NOMO-1 treated with DMSO at 0.1 percent for 48 hours (cell line): ENCODE data around the gene RPL7A.
"Not testable (repeated sequence)": the region's sequence is repeated elsewhere in the genome, so short reads cannot be mapped to it uniquely, and the experiment has no call there.

ENCODE experiments used
- DNase-seq: peaks from one replicate; lab custom pipeline; 2025; ENCODE audit not compliant: unreplicated experiment; lab: John Stamatoyannopoulos, UW

Gene RPL7A

DNA sequence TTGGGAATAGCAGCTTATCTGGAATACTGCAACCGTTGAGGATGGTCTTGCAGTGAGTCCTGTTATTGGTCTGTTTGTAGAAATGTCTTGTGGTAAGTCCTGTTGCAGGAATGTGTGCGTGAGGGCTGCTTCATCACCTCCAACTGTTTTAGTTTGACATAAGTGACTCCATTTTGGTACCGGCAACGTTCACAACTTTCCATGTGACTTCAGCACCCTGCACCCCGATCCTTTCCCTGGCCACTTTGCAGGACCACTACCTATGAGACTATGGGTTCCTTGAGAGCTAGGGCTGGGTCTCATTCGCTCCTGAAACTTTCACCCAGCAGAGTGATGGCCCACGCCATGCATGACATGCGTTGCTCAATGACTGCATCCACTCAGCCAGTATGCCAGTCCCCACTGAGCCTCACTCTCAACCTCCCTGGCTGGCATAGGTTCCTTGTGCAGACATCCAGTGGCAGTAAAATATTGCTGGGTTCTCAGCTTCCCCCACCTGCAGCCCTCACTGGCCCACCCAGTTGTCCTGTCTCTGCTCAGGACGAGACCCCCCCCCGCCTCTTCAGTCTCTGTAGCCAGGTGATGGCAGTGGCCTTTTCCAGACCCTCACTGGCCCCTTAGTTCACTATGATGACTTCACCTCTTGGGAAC is 20.1 kb upstream of the RPL7A start:
- no peak for DNase-seq

DNA sequence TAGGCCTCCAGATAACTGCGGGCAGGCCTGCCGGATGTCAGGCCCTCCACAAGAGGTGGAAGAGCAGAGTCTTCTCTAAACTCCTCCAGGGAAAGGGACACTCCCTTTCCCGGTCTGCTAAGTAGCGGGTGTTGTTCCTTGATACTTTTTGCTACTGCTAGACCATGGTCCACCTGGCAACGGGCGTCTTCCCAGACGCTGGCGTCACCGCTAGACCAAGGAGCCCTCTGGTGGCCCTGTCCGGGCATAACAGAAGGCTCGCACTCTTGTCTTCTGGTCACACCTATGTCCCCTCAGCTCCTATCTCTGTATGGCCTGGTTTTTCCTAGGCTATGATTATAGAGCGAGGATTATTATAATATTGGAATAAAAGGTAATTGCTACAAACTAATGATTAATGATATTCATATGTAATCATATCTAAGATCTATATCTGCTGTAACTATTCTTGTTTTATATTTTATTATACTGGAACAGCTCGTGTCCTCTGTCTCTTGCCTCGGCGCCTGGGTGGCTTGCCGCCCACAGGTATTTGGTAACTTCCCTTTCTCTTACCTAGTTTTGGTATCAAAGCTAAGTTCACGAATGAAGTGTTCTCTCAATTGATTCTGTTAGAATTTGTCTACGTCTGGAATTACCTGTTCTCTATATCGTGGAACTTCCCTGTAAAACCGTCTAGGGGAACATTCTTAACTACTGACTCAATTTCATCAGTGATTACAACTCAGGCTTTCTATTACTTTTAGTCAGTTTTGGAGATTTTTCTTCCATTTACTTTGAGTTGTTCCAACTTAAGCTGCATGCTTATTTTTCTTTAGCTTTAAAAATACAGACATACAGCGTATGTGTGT is 18.5 kb upstream of the RPL7A start:
- DNase-seq: not testable (repeated sequence)

DNA sequence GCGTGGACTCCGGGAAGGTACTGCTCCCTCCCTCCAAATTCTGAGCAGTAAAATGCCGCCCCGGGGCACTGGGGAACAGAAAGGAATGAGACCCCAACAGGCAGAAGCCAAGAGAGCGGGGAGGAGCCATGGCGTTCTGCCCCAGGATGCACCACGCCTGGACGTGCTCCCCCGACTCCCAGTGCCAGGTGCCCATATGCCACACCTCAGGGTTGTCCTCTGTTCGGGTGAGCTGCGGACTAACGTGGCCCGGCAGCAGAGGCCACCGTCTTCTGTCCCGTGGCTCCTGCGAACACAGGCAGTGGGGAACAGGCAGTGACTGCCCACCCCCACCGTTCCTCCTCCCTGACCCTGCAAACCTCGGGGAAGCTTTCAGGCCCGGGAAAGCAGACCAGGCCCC is 16.8 kb upstream of the RPL7A start:
- DNase-seq: no peak

DNA sequence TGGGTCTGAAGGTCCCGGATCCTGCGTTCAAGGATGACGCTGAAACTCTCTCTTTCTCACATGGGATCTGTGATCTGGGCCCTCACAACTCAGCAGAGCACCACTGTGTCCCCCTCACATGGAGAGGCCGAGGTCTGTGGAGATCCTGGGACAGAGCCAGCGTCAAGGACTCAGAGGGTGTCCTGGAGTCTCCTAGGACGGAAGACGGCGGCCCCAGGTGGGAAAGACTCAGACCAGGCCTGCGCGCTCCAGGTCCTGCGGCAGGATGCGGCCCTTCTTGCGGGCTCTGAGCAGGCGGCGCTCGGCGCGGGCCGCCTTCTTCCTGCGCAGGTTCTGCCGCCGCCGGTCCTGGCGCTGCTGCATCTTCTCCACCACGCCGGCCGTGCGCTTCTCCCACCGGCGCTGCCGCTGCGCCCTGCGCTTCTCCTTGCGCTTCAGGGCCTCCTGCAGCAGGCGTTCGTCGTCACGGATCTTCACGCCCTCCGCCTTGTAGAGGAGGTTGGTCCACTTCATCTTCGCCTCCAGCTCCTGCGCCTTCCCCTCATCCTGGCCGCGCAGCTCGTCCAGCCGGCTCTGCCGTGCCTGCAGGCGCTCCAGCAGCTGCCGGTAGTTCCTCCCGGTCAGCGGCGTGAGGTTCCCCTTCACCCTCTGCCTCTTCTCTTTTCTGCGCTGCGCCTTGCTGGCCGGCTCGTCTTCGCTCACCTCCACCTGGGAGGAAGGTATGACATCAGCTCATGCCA is 16.2 kb upstream of the RPL7A start:
- no peak for DNase-seq

DNA sequence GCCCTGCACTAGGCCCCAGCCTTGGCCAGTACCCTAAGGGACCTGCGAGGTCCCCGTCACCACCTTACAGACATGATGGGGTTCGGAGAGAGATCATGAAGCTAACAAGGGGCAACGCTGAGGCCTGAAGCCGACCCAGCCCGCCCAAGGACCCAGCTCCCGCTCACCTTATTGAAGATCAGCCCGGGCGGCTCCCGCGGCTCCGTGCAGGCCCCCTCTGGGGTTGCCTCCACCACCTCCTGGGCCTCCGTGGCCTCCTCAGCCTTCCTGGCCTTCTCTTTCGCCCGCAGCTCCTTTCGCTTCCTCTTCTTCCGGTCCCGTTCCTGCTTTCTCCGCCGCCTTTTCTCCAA is 15.7 kb upstream of the RPL7A start:
- DNase-seq: no peak

DNA sequence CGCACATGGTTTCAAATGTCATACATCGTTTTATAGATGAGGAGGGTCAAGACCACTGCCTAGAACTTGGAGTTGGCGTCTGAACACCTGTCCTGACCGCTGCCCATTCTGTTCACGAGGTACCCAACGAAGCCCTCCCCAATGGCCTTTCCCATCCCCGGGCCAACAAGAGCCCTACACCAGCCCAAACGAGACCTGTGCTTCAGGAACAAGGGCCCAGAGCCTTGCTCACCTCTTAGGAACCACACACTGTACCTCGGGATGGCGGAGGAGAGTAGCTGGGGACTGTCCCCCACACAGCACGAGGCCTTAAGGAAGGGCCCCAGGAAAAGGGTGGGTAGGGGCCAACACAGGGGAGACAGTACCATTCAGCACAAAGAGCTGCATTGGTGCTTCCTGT is 15.0 kb upstream of the RPL7A start:
- DNase-seq: no peak

DNA sequence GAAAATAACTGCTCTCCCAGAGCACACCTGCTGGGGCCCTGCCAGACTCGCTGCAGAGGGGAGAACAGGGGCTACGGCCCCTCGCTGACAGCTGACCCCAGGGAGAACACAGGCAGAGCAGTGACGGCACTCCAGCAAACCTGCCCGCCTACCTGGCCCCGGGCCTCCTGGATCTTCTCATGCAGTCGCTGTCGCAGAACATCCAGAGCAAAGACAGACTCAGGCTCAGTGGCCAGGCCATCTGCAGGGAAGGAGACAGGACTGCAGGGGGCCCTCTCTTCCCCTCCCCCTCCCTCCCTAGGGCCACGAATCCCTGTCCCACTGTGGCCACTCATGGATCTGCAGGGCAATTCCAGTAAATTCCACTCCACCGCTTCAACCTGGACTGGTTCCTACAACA is 14.5 kb upstream of the RPL7A start:
- DNase-seq: no peak

DNA sequence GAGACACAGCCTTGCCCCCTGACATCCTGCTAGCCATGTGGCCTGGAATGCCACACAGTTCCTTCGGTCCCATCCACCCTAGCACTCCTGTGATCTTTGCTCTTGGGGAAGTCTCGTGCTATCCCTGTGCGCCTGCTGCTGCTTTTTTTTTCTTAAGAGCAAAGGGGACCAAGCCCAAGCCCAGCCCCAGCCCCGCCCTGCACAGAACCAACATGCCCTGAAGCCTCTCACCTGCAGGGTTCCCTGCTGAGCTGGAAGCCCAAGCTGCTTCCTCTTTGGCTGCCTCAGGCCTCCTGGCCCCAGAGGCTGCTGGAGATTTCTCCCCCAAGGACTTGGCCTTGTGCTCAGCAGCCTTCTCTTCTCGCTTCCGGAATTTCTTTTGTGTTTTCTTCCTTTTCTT is 13.9 kb upstream of the RPL7A start:
- no peak for DNase-seq

DNA sequence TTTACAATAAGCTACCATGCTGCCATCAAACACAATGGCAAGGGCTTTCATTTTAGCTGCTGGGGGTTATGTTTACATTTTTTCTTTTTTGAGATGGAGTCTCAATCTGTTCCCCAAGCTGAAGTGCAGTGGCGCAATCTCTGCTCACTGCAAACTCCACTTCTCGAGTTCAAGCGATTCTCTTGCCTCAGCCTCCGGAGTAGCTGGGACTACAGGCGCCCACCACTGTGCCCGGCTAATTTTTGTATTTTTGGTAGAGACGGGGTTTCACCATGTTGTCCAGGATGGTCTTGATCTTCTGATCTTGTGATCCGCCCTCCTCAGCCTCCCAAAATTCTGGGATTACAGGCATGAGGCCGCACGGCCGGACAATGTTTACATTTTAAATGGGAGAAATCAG is 13.1 kb upstream of the RPL7A start:
- not testable (repeated sequence) for DNase-seq

DNA sequence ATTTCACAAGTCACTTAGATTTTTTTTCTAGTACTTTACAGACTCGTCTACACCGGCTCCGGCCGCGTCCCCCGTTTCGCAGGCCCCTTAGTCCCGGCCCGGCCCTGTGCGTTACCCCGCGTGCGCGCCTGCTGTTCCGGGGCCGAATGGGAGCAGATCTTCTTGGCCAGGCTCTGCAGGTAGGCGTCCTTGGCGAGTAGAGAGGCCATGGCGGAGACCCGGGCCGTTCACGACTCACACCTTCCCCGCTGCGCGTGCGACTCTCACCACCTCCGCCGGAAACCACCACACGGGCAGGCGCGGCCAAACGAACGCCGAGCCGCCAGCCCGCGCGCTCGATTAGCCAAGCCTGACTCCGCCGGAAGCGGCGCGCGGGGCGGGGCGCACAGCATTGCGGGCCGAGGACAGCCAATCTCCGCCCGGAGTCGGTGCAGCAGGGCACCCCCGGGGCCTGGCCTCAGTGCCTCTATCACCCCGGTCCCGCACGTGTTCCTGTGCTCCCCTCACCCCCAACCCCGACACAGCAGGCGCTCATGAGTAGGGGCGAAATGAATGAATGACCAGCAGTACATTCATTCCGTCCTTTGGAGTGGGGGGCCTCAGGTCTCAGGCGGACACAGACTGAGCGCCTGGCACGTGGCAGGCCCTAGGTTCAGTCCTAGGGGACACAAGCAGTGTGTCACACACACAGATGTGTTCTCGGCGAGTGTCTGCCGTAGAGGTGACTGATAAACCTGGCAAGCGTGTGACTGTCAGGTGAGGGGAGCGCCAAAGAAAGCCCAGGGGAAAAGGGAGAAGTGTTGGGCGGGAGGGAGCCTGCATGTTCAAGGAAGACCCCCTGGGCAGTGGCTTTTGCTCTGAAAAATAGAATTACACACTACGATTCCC is 11.8 kb upstream of the RPL7A start, which contains the start of gene SURF6:
Gene SURF6, minus strand, starts transcription at position 265 of the 888 bp plus-strand sequence. Its CDS starts 56 bp downstream, at position 209.
- peak; percentile 87 for DNase-seq

DNA sequence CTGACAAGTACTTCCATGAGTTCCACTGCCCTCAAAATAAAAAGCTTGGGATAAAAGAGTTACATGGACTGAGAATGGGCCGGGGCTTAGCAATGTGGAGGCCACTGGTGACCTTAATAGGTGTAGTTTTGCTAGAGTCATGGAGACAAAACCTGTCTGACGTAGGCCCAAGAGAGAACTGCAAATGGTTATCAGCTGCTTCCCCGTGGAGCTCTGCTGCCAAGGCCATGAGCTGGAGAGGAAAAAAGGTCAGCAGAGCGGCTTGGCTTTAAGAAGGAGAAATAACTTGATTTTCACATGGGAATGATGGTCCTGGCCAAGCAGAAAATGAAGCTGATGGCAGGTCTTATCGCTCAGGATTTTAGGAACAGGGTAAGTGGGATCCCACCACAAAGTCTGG is 8.4 kb upstream of the RPL7A start:
- DNase-seq: no peak

DNA sequence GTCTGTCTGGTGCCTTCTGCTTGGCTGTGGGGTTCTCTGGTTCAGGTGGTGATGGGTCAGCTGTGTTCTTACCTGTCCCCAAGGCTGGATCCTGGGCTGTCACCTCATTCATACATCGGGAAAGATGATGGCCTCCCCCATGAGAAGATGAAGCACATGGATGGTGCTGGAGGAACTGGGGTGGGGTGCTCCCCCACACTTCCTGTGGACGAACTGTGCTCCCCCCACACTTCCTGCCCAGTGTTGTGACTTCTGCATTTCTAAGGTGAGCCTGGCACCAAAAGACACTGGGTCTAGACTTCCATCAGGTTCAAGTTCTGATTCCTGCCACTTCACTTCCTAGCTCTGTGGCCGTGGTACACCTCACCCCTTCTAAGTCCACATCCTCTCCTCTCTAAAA is 7.8 kb upstream of the RPL7A start:
- DNase-seq: peak; percentile 54

DNA sequence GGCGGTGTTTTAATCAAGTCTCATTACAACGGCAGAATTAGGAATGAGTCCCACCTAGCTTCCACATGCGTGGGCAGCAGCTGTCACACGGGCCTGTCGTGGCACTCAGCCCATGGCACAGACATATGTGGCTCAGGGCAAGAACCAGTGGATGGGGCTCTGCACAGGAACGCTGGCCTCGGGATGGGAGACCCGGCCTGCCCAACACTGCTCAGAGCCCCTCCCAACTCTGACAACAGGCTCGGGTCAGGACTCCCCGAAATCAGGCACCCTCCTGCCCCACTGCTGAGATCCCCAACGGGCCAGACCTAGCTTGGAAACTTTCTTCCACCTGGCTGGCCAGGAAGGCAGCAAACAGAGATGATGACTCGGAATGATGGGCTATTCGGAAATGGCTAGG is 7.1 kb upstream of the RPL7A start:
- no peak for DNase-seq

DNA sequence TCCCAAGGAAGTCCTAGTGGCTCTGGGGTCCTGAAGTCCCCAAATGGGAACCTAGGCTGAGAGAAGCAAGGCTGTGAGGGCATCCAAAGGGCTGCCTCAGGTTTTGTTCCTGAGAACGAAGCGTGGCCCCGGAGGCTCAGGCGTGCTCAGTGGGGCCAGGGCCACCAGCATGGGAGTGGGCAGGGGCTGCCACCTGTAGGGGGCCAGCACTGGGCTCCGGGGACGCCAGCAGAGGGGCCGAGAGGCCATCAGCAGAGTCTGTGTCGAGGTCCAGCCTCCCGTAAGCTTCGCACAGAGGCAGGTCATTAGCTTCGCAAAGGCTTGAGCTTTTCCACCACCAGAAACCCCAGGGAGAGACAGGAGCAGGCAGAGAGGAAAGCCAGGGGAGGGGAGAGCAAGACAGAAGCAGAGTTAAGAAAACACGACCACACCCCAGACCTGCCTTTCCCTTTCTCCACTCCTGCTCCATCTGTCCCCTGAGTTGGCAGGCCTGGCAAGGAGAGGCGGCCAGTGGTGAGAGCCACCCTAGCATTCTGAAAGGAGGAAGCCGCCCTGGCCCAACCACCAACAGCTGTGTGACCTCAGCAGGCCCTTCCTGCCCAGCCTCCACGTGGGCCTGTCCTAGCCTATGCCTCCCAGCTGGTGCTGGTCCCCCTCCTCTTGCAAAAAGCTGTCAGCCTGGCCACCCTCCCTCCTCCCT is 6.5 kb upstream of the RPL7A start:
- DNase-seq: no peak

DNA sequence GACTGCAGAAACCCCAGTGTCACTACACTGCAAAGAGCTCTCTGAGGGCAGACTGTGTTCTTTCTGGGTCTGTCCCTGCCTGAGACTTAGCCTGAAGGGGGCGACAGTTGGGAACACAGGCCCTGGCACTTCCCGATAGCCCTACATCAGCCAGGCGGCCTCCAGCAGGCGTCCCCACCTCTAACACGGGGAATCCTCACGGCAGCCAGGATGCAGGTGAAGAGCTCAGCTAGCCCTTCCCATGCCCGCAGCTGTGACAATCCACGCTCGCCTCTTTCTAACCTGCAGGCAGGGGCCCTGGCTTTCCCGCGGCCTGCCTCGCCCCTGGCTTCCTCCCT is 6.0 kb upstream of the RPL7A start:
- no peak for DNase-seq

DNA sequence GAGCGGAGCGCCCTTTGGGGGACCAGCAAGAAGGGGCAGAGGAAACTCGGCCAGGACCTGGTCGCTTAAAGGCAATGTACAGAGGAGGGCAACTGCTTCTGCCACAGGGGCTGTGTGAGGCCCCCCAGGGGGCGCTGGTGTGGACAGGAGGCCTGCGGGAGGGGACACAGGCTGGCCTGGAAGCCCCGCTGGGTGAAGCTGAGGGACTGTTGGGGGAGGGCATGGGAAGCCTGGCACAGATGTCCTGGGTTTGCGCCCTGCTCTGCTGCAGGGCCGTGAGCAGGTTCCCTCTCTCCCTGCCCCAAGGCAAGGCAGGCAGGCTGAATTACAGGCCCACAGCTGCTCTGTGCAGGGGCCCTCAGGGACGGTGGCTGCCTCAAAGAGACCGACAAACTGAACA is 5.4 kb upstream of the RPL7A start:
- no peak for DNase-seq

DNA sequence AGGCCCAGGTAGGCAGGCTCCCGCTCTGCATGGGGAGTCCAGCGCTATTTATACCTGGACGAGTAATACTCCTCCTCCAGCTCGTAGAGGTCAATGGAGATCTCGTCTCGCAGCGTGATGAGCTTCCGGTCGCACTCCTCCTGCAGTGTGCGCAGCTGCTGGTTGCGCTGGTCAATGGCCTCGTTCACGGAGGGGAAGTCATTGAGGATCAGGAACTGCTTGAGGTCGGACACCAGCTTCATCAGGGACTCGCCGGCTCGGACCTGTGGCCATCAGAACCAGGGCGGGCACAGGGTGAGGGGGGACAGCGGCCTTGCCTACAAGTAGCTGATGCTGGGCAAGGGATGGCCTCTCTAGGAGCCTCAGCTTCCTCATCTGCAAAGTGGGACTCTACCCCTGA is 3.9 kb upstream of the RPL7A start:
- DNase-seq: no peak

DNA sequence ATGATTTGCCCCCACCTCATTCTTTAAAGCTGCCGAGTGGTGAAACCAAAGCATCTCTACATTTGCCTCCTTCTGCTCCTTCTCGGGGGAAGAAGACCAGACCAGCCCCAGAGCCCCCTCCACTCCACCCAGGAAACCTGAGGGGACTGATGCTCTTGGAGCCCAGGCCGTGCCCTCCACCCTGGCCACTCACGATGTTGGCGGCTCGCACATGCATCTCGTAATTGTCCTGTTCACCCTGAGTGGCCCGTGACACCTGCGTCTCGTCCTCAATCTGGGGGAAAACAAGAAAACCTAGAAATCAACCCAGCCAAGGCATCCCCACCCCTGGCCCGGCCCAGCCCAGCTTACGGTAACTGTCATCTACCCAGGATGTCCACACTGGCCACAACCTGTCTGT is 3.0 kb upstream of the RPL7A start:
- DNase-seq: no peak

DNA sequence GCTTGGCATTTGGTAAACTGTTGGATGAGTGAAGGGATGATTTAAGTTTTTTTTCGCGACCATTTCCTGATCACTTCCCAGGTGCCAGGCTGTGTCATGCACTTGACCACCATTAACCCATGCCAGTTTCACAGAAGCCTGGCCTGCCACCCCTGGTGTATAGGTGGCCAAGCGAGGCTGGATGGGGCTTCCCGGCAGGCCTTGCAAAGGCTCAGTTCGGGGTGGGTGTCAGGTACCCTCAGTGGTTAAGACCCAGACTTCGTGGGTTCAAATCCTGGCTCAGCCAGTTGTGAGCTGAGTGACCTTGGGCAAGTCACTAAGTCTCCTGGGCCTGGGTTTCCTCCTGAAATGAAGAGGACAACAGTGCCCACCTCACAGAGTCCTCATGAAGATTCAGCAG is 2.4 kb upstream of the RPL7A start:
- DNase-seq: no peak

DNA sequence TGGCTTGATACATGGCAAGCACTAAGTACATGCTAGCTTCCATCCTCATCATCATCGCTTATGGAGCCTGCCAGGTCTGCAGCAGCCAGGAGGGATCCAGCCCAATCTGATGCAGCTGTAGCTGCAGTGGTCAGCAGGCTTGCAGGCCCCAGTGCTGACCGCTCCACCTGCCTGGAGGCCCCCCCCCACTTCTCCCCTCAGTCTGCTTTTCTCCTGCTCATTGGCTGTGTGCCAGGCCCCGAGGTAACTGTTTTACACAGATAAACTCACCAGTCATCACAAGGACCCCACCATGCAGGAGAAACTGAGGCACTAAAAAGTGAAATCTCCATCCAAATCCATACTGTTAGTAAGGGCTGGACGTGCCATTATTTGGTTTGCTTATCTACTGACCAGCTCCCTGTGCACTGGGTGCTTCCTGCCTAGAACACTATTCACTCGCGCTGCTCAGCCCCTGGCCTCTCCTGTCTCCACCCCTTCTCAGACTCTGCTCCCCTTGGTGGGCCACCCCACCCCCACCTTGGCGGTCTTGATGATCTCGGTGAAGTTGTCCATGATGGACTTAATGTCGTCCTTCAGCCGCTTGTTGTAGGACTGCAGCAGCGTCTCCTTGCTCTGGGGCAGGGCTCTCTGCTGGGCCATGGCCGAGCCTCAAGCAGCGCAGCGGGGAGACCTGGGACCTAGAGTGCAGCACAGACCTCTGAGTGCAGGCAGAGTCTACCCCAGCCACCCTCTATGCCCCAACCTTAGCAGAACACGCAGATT is 1.8 kb upstream of the RPL7A start:
- no peak for DNase-seq
